Measurements from ENCODE around the gene MPDZ.

Gene MPDZ

GRCh38 chr9:13127131-13127530 is 152.4 kb downstream of the MPDZ start:
- Histone ChIP-seq H3K9ac (ENCODE audit: low read length) (no peak overlapping the region), H3K4me2 (ENCODE audit: low read depth, low read length, poor library complexity, severe bottlenecking) (no peak overlapping the region), H2AFZ (ENCODE audit: low read depth, low read length, severe bottlenecking) (no peak overlapping the region), H3K9me3 (ENCODE audit: insufficient read depth, low read length) (no peaks in the 10 kb centered on the region), H3K27ac (ENCODE audit: low read depth, low read length) (no peak overlapping the region), H3K36me3 (ENCODE audit: low read length) (no peaks in the 10 kb centered on the region), H3K4me3 (ENCODE audit: insufficient read depth, low read length, poor library complexity, severe bottlenecking) (no peak overlapping the region), H3K9me2 (replicated peaks; ENCODE audit: insufficient read depth, low read length) (no peaks in the 10 kb centered on the region), H3K79me2 (ENCODE audit: insufficient read depth, low read length) (no peaks in the 10 kb centered on the region), H3K27me3 (ENCODE audit: low read length) (no peaks in the 10 kb centered on the region), H4K20me1 (ENCODE audit: low read depth, low read length) (no peaks in the 10 kb centered on the region), H3F3A (ENCODE audit: insufficient read depth) (no peaks in the 10 kb centered on the region)
- TF ChIP-seq EZH2phosphoT487 (conservative IDR thresholded peaks at IDR 0.05; ENCODE audit: low read length) = no peak
- TF ChIP-seq, protein P1, sequence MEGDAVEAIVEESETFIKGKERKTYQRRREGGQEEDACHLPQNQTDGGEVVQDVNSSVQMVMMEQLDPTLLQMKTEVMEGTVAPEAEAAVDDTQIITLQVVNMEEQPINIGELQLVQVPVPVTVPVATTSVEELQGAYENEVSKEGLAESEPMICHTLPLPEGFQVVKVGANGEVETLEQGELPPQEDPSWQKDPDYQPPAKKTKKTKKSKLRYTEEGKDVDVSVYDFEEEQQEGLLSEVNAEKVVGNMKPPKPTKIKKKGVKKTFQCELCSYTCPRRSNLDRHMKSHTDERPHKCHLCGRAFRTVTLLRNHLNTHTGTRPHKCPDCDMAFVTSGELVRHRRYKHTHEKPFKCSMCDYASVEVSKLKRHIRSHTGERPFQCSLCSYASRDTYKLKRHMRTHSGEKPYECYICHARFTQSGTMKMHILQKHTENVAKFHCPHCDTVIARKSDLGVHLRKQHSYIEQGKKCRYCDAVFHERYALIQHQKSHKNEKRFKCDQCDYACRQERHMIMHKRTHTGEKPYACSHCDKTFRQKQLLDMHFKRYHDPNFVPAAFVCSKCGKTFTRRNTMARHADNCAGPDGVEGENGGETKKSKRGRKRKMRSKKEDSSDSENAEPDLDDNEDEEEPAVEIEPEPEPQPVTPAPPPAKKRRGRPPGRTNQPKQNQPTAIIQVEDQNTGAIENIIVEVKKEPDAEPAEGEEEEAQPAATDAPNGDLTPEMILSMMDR (IDR thresholded peaks at IDR 0.05; ENCODE audit: insufficient read depth, low read length, poor library complexity, severe bottlenecking) = no peak

DNA sequence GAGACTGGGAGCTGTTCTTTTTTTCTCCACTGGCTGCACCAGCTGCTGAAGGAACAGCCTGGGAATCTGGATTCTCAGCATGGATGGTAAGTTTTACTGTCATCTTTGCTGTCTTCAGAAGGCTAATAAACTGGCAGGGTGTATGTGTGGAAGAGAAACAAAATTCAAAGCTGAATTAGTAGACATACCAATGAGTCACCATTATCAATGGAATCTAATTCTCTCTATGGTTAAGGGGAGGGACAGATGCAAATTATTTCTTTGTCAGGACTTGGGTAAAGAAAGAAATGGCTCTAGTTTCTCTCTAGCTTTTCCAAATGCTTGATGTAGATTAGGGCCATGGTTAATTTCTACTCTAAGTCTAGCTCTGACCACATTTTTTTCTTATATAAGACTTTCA is 154.2 kb downstream of the MPDZ start:
- Histone ChIP-seq H3K27me3 (ENCODE audit: low read length) (no peaks in the 10 kb centered on the region), H3F3A (ENCODE audit: insufficient read depth) (no peaks in the 10 kb centered on the region), H3K27ac (ENCODE audit: low read depth, low read length) (no peak overlapping the region), H3K79me2 (ENCODE audit: insufficient read depth, low read length) (no peaks in the 10 kb centered on the region), H3K9ac (ENCODE audit: low read length) (no peak overlapping the region), H3K4me2 (ENCODE audit: low read depth, low read length, poor library complexity, severe bottlenecking) (no peak overlapping the region), H3K36me3 (ENCODE audit: low read length) (no peaks in the 10 kb centered on the region), H3K9me3 (ENCODE audit: insufficient read depth, low read length) (no peaks in the 10 kb centered on the region), H4K20me1 (ENCODE audit: low read depth, low read length) (no peaks in the 10 kb centered on the region), H3K4me3 (ENCODE audit: insufficient read depth, low read length, poor library complexity, severe bottlenecking) (no peak overlapping the region), H2AFZ (ENCODE audit: low read depth, low read length, severe bottlenecking) (no peak overlapping the region), H3K9me2 (replicated peaks; ENCODE audit: insufficient read depth, low read length) (no peaks in the 10 kb centered on the region)
- TF ChIP-seq, protein P1 (IDR thresholded peaks at IDR 0.05; ENCODE audit: insufficient read depth, low read length, poor library complexity, severe bottlenecking) = no peak
- no peak for TF ChIP-seq EZH2phosphoT487 (conservative IDR thresholded peaks at IDR 0.05; ENCODE audit: low read length)

GRCh38 chr9:13122756-13123369 is 156.6 kb downstream of the MPDZ start:
- H3F3A ChIP-seq (ENCODE audit: insufficient read depth) = no peaks in the 10 kb centered on the region
- H3K4me3 ChIP-seq (ENCODE audit: insufficient read depth, low read length, poor library complexity, severe bottlenecking) = no peak overlapping the region
- H3K9me2 ChIP-seq (replicated peaks; ENCODE audit: insufficient read depth, low read length) = no peaks in the 10 kb centered on the region
- H3K27ac ChIP-seq (ENCODE audit: low read depth, low read length) = no peak overlapping the region
- H2AFZ ChIP-seq (ENCODE audit: low read depth, low read length, severe bottlenecking) = no peak overlapping the region
- H3K36me3 ChIP-seq (ENCODE audit: low read length) = no peaks in the 10 kb centered on the region
- TF ChIP-seq EZH2phosphoT487 (conservative IDR thresholded peaks at IDR 0.05; ENCODE audit: low read length) = no peak
- TF ChIP-seq, protein P1 (IDR thresholded peaks at IDR 0.05; ENCODE audit: insufficient read depth, low read length, poor library complexity, severe bottlenecking) = no peak
- H4K20me1 ChIP-seq (ENCODE audit: low read depth, low read length) = no peaks in the 10 kb centered on the region
- no peaks in the 10 kb centered on the region for H3K9me3 ChIP-seq (ENCODE audit: insufficient read depth, low read length)
- no peak overlapping the region for H3K4me2 ChIP-seq (ENCODE audit: low read depth, low read length, poor library complexity, severe bottlenecking)
- H3K27me3 ChIP-seq (ENCODE audit: low read length) = no peaks in the 10 kb centered on the region
- H3K79me2 ChIP-seq (ENCODE audit: insufficient read depth, low read length) = no peaks in the 10 kb centered on the region
- no peak overlapping the region for H3K9ac ChIP-seq (ENCODE audit: low read length)

Data from SU-DHL-6 (cell line).